PC-9 (cell line): ENCODE results near the gene HSD3B2. TPM values are rescaled to one million over a fixed set of nuclear protein-coding genes. Genes with fewer than 3 reads are reported as not detected.

ENCODE experiments used
- BruUV-seq: library from RNA; stranded (reverse); fragments of 400-500 nt; replicated peaks from 2 replicates; lab custom pipeline; 2021; lab: Mats Ljungman, UMichigan
- CTCF ChIA-PET: fragments of 300-600 bp; sonication (Branson Sonifier 250); formaldehyde crosslinking; loops from one replicate; lab custom pipeline; 2022; ENCODE audit warnings: antibody characterized with exemption; lab: Charles Lee
- POLR2A ChIA-PET: fragments of 300-600 bp; sonication (Branson Sonifier 250); formaldehyde crosslinking; loops from one replicate; lab custom pipeline; 2022; ENCODE audit warnings: antibody characterized with exemption; ENCODE audit not compliant: unreplicated experiment; lab: Charles Lee
- DNase-seq, 2 experiments: peaks; one replicate each; pipeline versions ENCODE4 v3.0.0 to v3.0.0-alpha.2; 2015 to 2022; ENCODE audit warnings: mixed read lengths in 1 of 2
- H2AFZ ChIP-seq: fragments of 200-600 bp; sonication (generic); 2 replicates; pipeline ENCODE4 v1.8.1; 2017; ENCODE audit warnings: antibody characterized with exemption
- H3F3A ChIP-seq: fragments of 200-600 bp; sonication (generic); 2 replicates; pipeline ENCODE4 v1.8.1; 2017; ENCODE audit warnings: antibody characterized with exemption, mild to moderate bottlenecking, low read depth; ENCODE audit not compliant: insufficient read depth
- H3K27ac ChIP-seq: fragments of 200-600 bp; sonication (generic); 2 replicates; pipeline ENCODE4 v1.6.1; 2016; ENCODE audit warnings: mixed run types
- H3K27me3 ChIP-seq: fragments of 200-600 bp; sonication (generic); 2 replicates; pipeline ENCODE4 v1.6.1; 2016; ENCODE audit warnings: low read depth, mixed run types; ENCODE audit not compliant: insufficient read depth
- H3K36me3 ChIP-seq: fragments of 200-600 bp; sonication (generic); 2 replicates; pipeline ENCODE4 v1.6.1; 2016; ENCODE audit warnings: low read depth, mixed run types
- H3K4me1 ChIP-seq: fragments of 200-600 bp; sonication (generic); replicated peaks from 2 replicates; pipeline ENCODE4 v1.6.1; 2016; ENCODE audit warnings: mixed run types; ENCODE audit not compliant: insufficient read depth
- H3K4me2 ChIP-seq: fragments of 200-600 bp; sonication (generic); 2 replicates; pipeline ENCODE4 v1.6.1; 2017; ENCODE audit warnings: mixed run types
- H3K4me3 ChIP-seq: fragments of 200-600 bp; sonication (generic); 2 replicates; pipeline ENCODE4 v1.6.1; 2016; ENCODE audit warnings: mixed run types
- H3K79me2 ChIP-seq: fragments of 200-600 bp; sonication (generic); 2 replicates; pipeline ENCODE4 v1.6.1; 2017; ENCODE audit warnings: low read depth, mixed run types
- H3K9me2 ChIP-seq: fragments of 200-600 bp; sonication (generic); 2 replicates; pipeline ENCODE4 v1.8.1; 2017; ENCODE audit warnings: mild to moderate bottlenecking; ENCODE audit not compliant: insufficient read depth
- H3K9me3 ChIP-seq: fragments of 200-600 bp; sonication (generic); 2 replicates; pipeline ENCODE4 v1.8.1; 2016; ENCODE audit warnings: low read depth; ENCODE audit not compliant: insufficient read depth
- H4K20me1 ChIP-seq: fragments of 200-600 bp; sonication (generic); 2 replicates; pipeline ENCODE4 v1.8.1; 2017; ENCODE audit not compliant: insufficient read depth
- EZH2 ChIP-seq: fragments of 200-600 bp; sonication (generic); IDR thresholded peaks from 2 replicates; pipeline ENCODE4 v1.8.0; 2017; ENCODE audit warnings: antibody characterized with exemption, low read depth
- intact Hi-C: fragments of 100-400 bp; cut with micrococcal nuclease; formaldehyde crosslinking; loops from one replicate; pipeline ENCODE4 v1.10.0; 2022; ENCODE audit not compliant: unreplicated experiment
- total RNA-seq: library from RNA; stranded (reverse); gene quantifications from 2 replicates; pipeline ENCODE4 v1.2.3, GENCODE V29; 2021
- TF ChIP-seq, protein P1 (sequence below): fragments of 200-600 bp; sonication (generic); conservative IDR thresholded peaks from 2 replicates; pipeline ENCODE4 v1.6.1; 2017; ENCODE audit warnings: mixed run types, antibody characterized with exemption, mild to moderate bottlenecking, moderate library complexity

Gene HSD3B2
- total RNA-seq, 1 experiment from 2014 or later, result not detected

DNA sequence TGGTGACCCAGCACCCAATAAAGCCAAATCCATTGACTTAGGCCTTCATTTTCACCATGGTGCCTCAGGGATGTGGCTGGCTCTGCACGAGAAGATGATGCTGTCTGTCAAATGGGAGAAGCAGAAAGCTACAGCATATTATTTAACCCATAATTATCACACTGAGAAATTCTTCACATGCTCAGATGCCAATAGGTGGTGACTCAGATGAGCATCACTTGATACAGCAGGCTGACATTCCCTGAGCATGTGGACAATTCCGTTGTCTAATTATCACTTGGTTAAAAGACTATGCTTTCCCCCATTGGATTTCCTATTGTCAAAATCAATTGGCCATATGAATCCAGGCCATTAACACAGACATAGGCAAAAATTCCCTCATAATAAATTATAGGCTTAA, 48.0 kb downstream of the HSD3B2 start:
- H3K4me3 ChIP-seq, result no peak overlapping the region
- CTCF ChIA-PET, result no interaction called here
- H3K79me2 ChIP-seq, result no peaks in the 10 kb centered on the region
- no peaks in the 10 kb centered on the region for H3K9me3 ChIP-seq
- no peaks in the 10 kb centered on the region for H3K36me3 ChIP-seq
- H2AFZ ChIP-seq, result no peak overlapping the region
- no peak for TF ChIP-seq EZH2
- TF ChIP-seq, protein P1, sequence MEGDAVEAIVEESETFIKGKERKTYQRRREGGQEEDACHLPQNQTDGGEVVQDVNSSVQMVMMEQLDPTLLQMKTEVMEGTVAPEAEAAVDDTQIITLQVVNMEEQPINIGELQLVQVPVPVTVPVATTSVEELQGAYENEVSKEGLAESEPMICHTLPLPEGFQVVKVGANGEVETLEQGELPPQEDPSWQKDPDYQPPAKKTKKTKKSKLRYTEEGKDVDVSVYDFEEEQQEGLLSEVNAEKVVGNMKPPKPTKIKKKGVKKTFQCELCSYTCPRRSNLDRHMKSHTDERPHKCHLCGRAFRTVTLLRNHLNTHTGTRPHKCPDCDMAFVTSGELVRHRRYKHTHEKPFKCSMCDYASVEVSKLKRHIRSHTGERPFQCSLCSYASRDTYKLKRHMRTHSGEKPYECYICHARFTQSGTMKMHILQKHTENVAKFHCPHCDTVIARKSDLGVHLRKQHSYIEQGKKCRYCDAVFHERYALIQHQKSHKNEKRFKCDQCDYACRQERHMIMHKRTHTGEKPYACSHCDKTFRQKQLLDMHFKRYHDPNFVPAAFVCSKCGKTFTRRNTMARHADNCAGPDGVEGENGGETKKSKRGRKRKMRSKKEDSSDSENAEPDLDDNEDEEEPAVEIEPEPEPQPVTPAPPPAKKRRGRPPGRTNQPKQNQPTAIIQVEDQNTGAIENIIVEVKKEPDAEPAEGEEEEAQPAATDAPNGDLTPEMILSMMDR, result no peak
- H3F3A ChIP-seq, result no peaks in the 10 kb centered on the region
- intact Hi-C loops, result no loop called here
- no peaks in the 10 kb centered on the region for H3K9me2 ChIP-seq
- no peaks in the 10 kb centered on the region for H4K20me1 ChIP-seq
- no peak overlapping the region for H3K4me2 ChIP-seq
- POLR2A ChIA-PET, result no interaction called here
- DNase-seq, result no peak
- H3K4me1 ChIP-seq, result no peaks in the 10 kb centered on the region
- H3K27me3 ChIP-seq, result no peaks in the 10 kb centered on the region
- H3K27ac ChIP-seq, result no peak overlapping the region
- no TSS peak for BruUV-seq

DNA sequence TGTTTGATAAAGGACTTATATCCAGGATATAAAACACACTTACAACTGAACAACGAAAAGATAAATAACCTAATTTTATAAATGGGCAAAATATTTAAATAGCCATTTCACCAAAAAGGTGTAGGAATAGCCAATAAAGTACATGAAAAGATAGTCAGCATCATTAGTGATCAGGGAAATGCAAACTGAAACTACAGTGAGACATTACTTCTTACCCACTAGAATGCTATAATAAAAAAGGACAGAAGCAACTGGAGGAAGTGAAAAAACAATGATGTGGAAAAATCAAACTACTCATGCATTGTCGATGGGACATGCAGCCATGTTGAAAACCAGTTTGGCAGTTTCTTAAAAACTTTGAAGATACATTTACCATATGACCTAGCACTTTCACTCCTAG, 48.6 kb downstream of the HSD3B2 start:
- H3K4me2 ChIP-seq, result no peak overlapping the region

DNA sequence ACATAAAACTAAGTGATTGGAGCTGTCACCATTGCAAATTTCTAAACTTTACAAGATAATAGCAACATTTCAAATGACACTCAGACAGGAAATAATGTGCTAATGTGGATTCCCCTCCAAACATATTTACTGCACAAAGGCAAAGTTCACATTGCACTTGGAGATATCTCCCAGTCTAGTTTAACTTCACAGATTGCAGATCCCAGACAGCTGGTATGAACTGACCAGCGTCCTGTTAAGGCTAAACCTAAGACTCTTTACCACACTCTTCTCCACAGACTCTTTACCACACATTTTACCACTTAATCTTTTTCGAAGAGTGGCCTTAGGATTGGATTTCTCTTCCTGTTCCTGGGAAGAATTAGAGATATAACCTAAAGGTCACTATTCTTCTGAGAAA, 51.5 kb downstream of the HSD3B2 start:
- Histone ChIP-seq H3K36me3 (no peaks in the 10 kb centered on the region), H3K9me2 (no peaks in the 10 kb centered on the region), H2AFZ (no peak overlapping the region), H3F3A (no peaks in the 10 kb centered on the region), H3K27ac (no peak overlapping the region), H3K4me1 (no peaks in the 10 kb centered on the region), H3K79me2 (no peaks in the 10 kb centered on the region), H3K4me2 (no peak overlapping the region), H3K9me3 (no peaks in the 10 kb centered on the region), H3K27me3 (no peaks in the 10 kb centered on the region; the same call in 1 of the 2 replicates), H4K20me1 (no peaks in the 10 kb centered on the region), H3K4me3 (no peak overlapping the region)
- ChIA-PET CTCF (no interaction called here), POLR2A (no interaction called here)
- TF ChIP-seq EZH2, result no peak
- TF ChIP-seq, protein P1, result no peak
- intact Hi-C loops, result no loop called here
- DNase-seq, result no peak
- BruUV-seq, result no TSS peak

More for the DNA sequence above, 48.6 kb downstream of the HSD3B2 start:
- no peaks in the 10 kb centered on the region for H3K9me2 ChIP-seq
- no peak overlapping the region for H3K27ac ChIP-seq
- DNase-seq, result no peak
- H2AFZ ChIP-seq, result no peak overlapping the region
- CTCF ChIA-PET, result no interaction called here
- H3K79me2 ChIP-seq, result no peaks in the 10 kb centered on the region
- intact Hi-C loops, result no loop called here
- no peaks in the 10 kb centered on the region for H3K9me3 ChIP-seq
- POLR2A ChIA-PET, result no interaction called here
- TF ChIP-seq, protein P1, result no peak
- TF ChIP-seq EZH2, result no peak
- H3K4me1 ChIP-seq, result no peaks in the 10 kb centered on the region
- no peaks in the 10 kb centered on the region for H3K27me3 ChIP-seq
- no peaks in the 10 kb centered on the region for H3F3A ChIP-seq
- BruUV-seq, result no TSS peak
- no peak overlapping the region for H3K4me3 ChIP-seq
- no peaks in the 10 kb centered on the region for H3K36me3 ChIP-seq
- no peaks in the 10 kb centered on the region for H4K20me1 ChIP-seq
